GM19035 (cell line): ENCODE data around the gene MITF.

Experiments
- ATAC-seq: cut with Tn5 transposase; IDR thresholded peaks from one replicate; pipeline ENCODE4 v1.9.1; 2021; ENCODE audit not compliant: unreplicated experiment

MITF gene

GRCh38 chr3:69830147-69830546 lies 90.9 kb downstream of the MITF start:
- ATAC-seq: no peak

GRCh38 chr3:69831737-69832136 lies 92.5 kb downstream of the MITF start:
- no peak for ATAC-seq

- ATAC-seq: no peak
Measured at GRCh38 chr3:69833591-69833990, 94.3 kb downstream of the MITF start.

- no peak for ATAC-seq
Measured at GRCh38 chr3:69838217-69838616, 99.0 kb downstream of the MITF start.

- no peak for ATAC-seq
Measured at GRCh38 chr3:69838696-69839515, 99.6 kb downstream of the MITF start.

- ATAC-seq: no peak
Measured at GRCh38 chr3:69842351-69842750, 103.1 kb downstream of the MITF start.

GRCh38 chr3:69842789-69843188 lies 103.5 kb downstream of the MITF start:
- no peak for ATAC-seq

GRCh38 chr3:69844706-69845105 lies 105.4 kb downstream of the MITF start:
- no peak for ATAC-seq

GRCh38 chr3:69847303-69847702 lies 108.0 kb downstream of the MITF start:
- no peak for ATAC-seq

- ATAC-seq: no peak
Measured at GRCh38 chr3:69848113-69848512, 108.8 kb downstream of the MITF start.

GRCh38 chr3:69850849-69851248 lies 111.6 kb downstream of the MITF start:
- no peak for ATAC-seq

GRCh38 chr3:69853027-69853426 lies 113.8 kb downstream of the MITF start:
- ATAC-seq: no peak

GRCh38 chr3:69855436-69856162 lies 116.3 kb downstream of the MITF start:
- no peak for ATAC-seq

GRCh38 chr3:69856965-69857705 lies 117.9 kb downstream of the MITF start:
- no peak for ATAC-seq

GRCh38 chr3:69861556-69861955 lies 122.3 kb downstream of the MITF start:
- ATAC-seq: no peak

GRCh38 chr3:69864141-69864540 lies 124.9 kb downstream of the MITF start:
- ATAC-seq: no peak

GRCh38 chr3:69864766-69865165 lies 125.5 kb downstream of the MITF start:
- no peak for ATAC-seq

- no peak for ATAC-seq
Measured at GRCh38 chr3:69865925-69866679, 126.8 kb downstream of the MITF start.

- ATAC-seq: no peak
Measured at GRCh38 chr3:69866988-69867720, 127.9 kb downstream of the MITF start.

GRCh38 chr3:69867941-69868505 lies 128.8 kb downstream of the MITF start:
- ATAC-seq: no peak
